ENCODE data around the gene CDH22.

- TF ChIP-seq CTCF (IDR thresholded peaks at IDR 0.05; ENCODE audit: low read depth, low read length) (no peak), EZH2phosphoT487 (IDR thresholded peaks at IDR 0.05; ENCODE audit: low read depth) (no peak)
Observed at GRCh38 chr20:46148313-46149208, 159.7 kb downstream of the CDH22 start.
